ENCODE results near the gene FOXP3. TPM values are rescaled to one million over a fixed set of nuclear protein-coding genes. Genes with fewer than 3 reads are reported as not detected.

FOXP3 gene
- polyA plus RNA-seq, 1 of the 3 experiments (the other 2 are of a cell fraction) = 0.12 TPM

- CTCF ChIA-PET = interaction anchor here (0.7 kb wide), 1 partner anchor 105 kb away, joined by 3 read pairs; no protein-coding TSS in a partner anchor
- no peaks in the 10 kb centered on the region for H3K9me2 ChIP-seq
Observed at GRCh38 chrX:49268702-49269009, 4.1 kb upstream of the FOXP3 start.

GRCh38 chrX:49266523-49267445 lies 2.3 kb upstream of the FOXP3 start:
- Histone ChIP-seq H3K9ac (no peak overlapping the region), H3K4me3 (ENCODE audit: low read depth in 2 of 2, low read length in 1 of 2) (no peak overlapping the region), H3K9me3 (no peaks in the 10 kb centered on the region), H3K27ac (ENCODE audit: low read depth in 2 of 2, low read length in 1 of 2) (no peak overlapping the region), H3K27me3 (ENCODE audit: insufficient read depth) (peaks cover 4% of the 10 kb centered on the region; the same call in 1 of the 2 replicates), H3K4me2 (no peak overlapping the region), H3K79me2 (ENCODE audit: insufficient read depth) (peaks cover 15% of the 10 kb centered on the region; the same call in 1 of the 2 replicates), H3K9me2 (no peaks in the 10 kb centered on the region), H4K20me1 (ENCODE audit: insufficient read depth) (no peaks in the 10 kb centered on the region), H3K4me1 (ENCODE audit: control insufficient read depth in 1 of 2, insufficient read depth in 2 of 2, low read depth in 1 of 2, low read length in 1 of 2) (peaks cover 0 to 16% of the 10 kb centered on the region in 2 experiments; a peak in 1 of 4 replicates), H2AFZ (ENCODE audit: low read depth) (no peak overlapping the region), H3K36me3 (replicated peaks in 1 of 2; ENCODE audit: control insufficient read depth in 1 of 2, insufficient read depth in 2 of 2, low read length in 1 of 2) (no peaks in the 10 kb centered on the region), H3F3A (replicated peaks; ENCODE audit: insufficient read depth) (no peaks in the 10 kb centered on the region)
- POLR2A ChIA-PET = no interaction called here
- no peak for TF ChIP-seq SIN3A (IDR thresholded peaks at IDR 0.05; ENCODE audit: borderline replicate concordance, low read depth, low read length)
- no peak for TF ChIP-seq GATA2 (CRISPR knock-in tag; IDR thresholded peaks at IDR 0.05)
- TF ChIP-seq RCOR1 (IDR thresholded peaks at IDR 0.05; ENCODE audit: low read length) = no peak
- TF ChIP-seq TEAD4 (IDR thresholded peaks at IDR 0.05; ENCODE audit: borderline replicate concordance, insufficient read depth) = no peak
- TF ChIP-seq YY1 (IDR thresholded peaks at IDR 0.05; ENCODE audit: low read depth) = no peak
- no peak for TF ChIP-seq CHD2 (IDR thresholded peaks at IDR 0.05; ENCODE audit: low read length, partially characterized antibody)
- 42% methylated on average over 10 of the region's 10 CpGs for WGBS (ENCODE audit: low lambda C conversion rate)
- CTCF ChIA-PET = interaction anchor here (1.5 kb wide), 1 partner anchor 74 kb away, joined by 4 read pairs; no protein-coding TSS in a partner anchor
- no peak for DNase-seq

More at GRCh38 chrX:49268702-49269009, 4.1 kb upstream of the FOXP3 start:
- 4% methylated on average over 4 of the region's 4 CpGs for WGBS (ENCODE audit: low lambda C conversion rate)
- H3K27ac ChIP-seq (ENCODE audit: low read depth in 2 of 2, low read length in 1 of 2) = peak overlapping the region; percentile 39 to 79; a peak in 3 of 4 replicates
- peak overlapping the region; percentile 82 for H2AFZ ChIP-seq (ENCODE audit: low read depth)
- H3K4me2 ChIP-seq = peak overlapping the region; percentile 59
- DNase-seq = no peak
- no peaks in the 10 kb centered on the region for H3K9me3 ChIP-seq
- H3K79me2 ChIP-seq (ENCODE audit: insufficient read depth) = peaks cover 24% of the 10 kb centered on the region; the same call in 1 of the 2 replicates
- TF ChIP-seq YY1 (IDR thresholded peaks at IDR 0.05; ENCODE audit: low read depth) = 0 out of 2 replicates have a peak, but pooled peaks have one; percentile 76
- no peak for TF ChIP-seq SMC3 (IDR thresholded peaks at IDR 0.05; ENCODE audit: low read depth, low read length)
- TF ChIP-seq, protein P1, sequence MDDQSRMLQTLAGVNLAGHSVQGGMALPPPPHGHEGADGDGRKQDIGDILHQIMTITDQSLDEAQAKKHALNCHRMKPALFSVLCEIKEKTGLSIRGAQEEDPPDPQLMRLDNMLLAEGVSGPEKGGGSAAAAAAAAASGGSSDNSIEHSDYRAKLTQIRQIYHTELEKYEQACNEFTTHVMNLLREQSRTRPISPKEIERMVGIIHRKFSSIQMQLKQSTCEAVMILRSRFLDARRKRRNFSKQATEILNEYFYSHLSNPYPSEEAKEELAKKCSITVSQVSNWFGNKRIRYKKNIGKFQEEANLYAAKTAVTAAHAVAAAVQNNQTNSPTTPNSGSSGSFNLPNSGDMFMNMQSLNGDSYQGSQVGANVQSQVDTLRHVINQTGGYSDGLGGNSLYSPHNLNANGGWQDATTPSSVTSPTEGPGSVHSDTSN (IDR thresholded peaks at IDR 0.05) = no peak
- peak overlapping the region; percentile 57 to 64 for H3K4me3 ChIP-seq (ENCODE audit: low read depth in 2 of 2, low read length in 1 of 2)
- POLR2A ChIA-PET = interaction anchor here (0.7 to 1.3 kb wide), 3 partner anchors 12 to 195 kb away, joined by 3 read pairs; partner anchors contain the start of genes CCDC22 and PRAF2
- no peaks in the 10 kb centered on the region for H3K36me3 ChIP-seq (replicated peaks in 1 of 2; ENCODE audit: control insufficient read depth in 1 of 2, insufficient read depth in 2 of 2, low read length in 1 of 2)
- peaks cover 3% of the 10 kb centered on the region; the same call in 1 of the 2 replicates for H4K20me1 ChIP-seq (ENCODE audit: insufficient read depth)
- peak overlapping the region; percentile 36 for H3K9ac ChIP-seq
- H3F3A ChIP-seq (replicated peaks; ENCODE audit: insufficient read depth) = no peaks in the 10 kb centered on the region
- H3K4me1 ChIP-seq (ENCODE audit: control insufficient read depth in 1 of 2, insufficient read depth in 2 of 2, low read depth in 1 of 2, low read length in 1 of 2) = peaks cover 0 to 23% of the 10 kb centered on the region in 2 experiments; a peak in 1 of 4 replicates
- peaks cover 4% of the 10 kb centered on the region; the same call in 1 of the 2 replicates for H3K27me3 ChIP-seq (ENCODE audit: insufficient read depth)

Data from SK-N-SH (cell line).